ENCODE data around the gene CCDC102A.

CCDC102A gene

GRCh38 chr16:57475711-57476339, 60.5 kb downstream of the CCDC102A start (continued):
- TF ChIP-seq, protein P1, sequence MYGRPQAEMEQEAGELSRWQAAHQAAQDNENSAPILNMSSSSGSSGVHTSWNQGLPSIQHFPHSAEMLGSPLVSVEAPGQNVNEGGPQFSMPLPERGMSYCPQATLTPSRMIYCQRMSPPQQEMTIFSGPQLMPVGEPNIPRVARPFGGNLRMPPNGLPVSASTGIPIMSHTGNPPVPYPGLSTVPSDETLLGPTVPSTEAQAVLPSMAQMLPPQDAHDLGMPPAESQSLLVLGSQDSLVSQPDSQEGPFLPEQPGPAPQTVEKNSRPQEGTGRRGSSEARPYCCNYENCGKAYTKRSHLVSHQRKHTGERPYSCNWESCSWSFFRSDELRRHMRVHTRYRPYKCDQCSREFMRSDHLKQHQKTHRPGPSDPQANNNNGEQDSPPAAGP (tag by site-specific recombination; IDR thresholded peaks at IDR 0.05) = no peak
- TF ChIP-seq ZSCAN30 (tag by site-specific recombination; IDR thresholded peaks at IDR 0.05) (no peak), ZNF76 (tag by site-specific recombination; IDR thresholded peaks at IDR 0.05; ENCODE audit: borderline replicate concordance, low read depth) (no peak), ZNF548 (tag by site-specific recombination; IDR thresholded peaks at IDR 0.05) (no peak), ZNF391 (tag by site-specific recombination; IDR thresholded peaks at IDR 0.05; ENCODE audit: borderline replicate concordance, low read depth) (no peak), ZNF175 (tag by site-specific recombination; IDR thresholded peaks at IDR 0.05) (no peak), EGR2 (tag by site-specific recombination; IDR thresholded peaks at IDR 0.05; ENCODE audit: low read depth) (no peak), ZNF157 (tag by site-specific recombination; IDR thresholded peaks at IDR 0.05) (no peak), ZNF830 (tag by site-specific recombination; IDR thresholded peaks at IDR 0.05; ENCODE audit: low read depth) (no peak), ZNF335 (tag by site-specific recombination; conservative IDR thresholded peaks at IDR 0.05) (no peak), ZFP37 (tag by site-specific recombination; IDR thresholded peaks at IDR 0.05) (no peak), ZBTB6 (tag by site-specific recombination; IDR thresholded peaks at IDR 0.05) (no peak), ZFP69B (tag by site-specific recombination; IDR thresholded peaks at IDR 0.05) (no peak), ZSCAN4 (tag by site-specific recombination; IDR thresholded peaks at IDR 0.05) (no peak), ZNF132 (tag by site-specific recombination; IDR thresholded peaks at IDR 0.05; ENCODE audit: borderline replicate concordance) (no peak), ZNF184 (tag by site-specific recombination; IDR thresholded peaks at IDR 0.05) (no peak), KLF1 (tag by site-specific recombination; IDR thresholded peaks at IDR 0.05) (no peak), ZNF239 (tag by site-specific recombination; IDR thresholded peaks at IDR 0.05) (no peak), ZNF660 (tag by site-specific recombination; IDR thresholded peaks at IDR 0.05) (no peak), ZBTB20 (tag by site-specific recombination; IDR thresholded peaks at IDR 0.05) (peak; percentile 69), ZNF292 (tag by site-specific recombination; IDR thresholded peaks at IDR 0.05; ENCODE audit: borderline replicate concordance, low read depth) (no peak), ZNF768 (tag by site-specific recombination; IDR thresholded peaks at IDR 0.05) (0 out of 2 replicates have a peak, but pooled peaks have one; percentile 23), MEIS1 (CRISPR knock-in tag; IDR thresholded peaks at IDR 0.05; ENCODE audit: borderline replicate concordance) (no peak), ZNF488 (tag by site-specific recombination; IDR thresholded peaks at IDR 0.05) (no peak)
- TF ChIP-seq, protein P2, sequence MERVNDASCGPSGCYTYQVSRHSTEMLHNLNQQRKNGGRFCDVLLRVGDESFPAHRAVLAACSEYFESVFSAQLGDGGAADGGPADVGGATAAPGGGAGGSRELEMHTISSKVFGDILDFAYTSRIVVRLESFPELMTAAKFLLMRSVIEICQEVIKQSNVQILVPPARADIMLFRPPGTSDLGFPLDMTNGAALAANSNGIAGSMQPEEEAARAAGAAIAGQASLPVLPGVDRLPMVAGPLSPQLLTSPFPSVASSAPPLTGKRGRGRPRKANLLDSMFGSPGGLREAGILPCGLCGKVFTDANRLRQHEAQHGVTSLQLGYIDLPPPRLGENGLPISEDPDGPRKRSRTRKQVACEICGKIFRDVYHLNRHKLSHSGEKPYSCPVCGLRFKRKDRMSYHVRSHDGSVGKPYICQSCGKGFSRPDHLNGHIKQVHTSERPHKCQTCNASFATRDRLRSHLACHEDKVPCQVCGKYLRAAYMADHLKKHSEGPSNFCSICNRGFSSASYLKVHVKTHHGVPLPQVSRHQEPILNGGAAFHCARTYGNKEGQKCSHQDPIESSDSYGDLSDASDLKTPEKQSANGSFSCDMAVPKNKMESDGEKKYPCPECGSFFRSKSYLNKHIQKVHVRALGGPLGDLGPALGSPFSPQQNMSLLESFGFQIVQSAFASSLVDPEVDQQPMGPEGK (tag by site-specific recombination; IDR thresholded peaks at IDR 0.05) = peak; percentile 56
- TF ChIP-seq, protein P3, sequence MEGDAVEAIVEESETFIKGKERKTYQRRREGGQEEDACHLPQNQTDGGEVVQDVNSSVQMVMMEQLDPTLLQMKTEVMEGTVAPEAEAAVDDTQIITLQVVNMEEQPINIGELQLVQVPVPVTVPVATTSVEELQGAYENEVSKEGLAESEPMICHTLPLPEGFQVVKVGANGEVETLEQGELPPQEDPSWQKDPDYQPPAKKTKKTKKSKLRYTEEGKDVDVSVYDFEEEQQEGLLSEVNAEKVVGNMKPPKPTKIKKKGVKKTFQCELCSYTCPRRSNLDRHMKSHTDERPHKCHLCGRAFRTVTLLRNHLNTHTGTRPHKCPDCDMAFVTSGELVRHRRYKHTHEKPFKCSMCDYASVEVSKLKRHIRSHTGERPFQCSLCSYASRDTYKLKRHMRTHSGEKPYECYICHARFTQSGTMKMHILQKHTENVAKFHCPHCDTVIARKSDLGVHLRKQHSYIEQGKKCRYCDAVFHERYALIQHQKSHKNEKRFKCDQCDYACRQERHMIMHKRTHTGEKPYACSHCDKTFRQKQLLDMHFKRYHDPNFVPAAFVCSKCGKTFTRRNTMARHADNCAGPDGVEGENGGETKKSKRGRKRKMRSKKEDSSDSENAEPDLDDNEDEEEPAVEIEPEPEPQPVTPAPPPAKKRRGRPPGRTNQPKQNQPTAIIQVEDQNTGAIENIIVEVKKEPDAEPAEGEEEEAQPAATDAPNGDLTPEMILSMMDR (tag by site-specific recombination; IDR thresholded peaks at IDR 0.05) = peak; percentile 92
- TF ChIP-seq, protein P4, sequence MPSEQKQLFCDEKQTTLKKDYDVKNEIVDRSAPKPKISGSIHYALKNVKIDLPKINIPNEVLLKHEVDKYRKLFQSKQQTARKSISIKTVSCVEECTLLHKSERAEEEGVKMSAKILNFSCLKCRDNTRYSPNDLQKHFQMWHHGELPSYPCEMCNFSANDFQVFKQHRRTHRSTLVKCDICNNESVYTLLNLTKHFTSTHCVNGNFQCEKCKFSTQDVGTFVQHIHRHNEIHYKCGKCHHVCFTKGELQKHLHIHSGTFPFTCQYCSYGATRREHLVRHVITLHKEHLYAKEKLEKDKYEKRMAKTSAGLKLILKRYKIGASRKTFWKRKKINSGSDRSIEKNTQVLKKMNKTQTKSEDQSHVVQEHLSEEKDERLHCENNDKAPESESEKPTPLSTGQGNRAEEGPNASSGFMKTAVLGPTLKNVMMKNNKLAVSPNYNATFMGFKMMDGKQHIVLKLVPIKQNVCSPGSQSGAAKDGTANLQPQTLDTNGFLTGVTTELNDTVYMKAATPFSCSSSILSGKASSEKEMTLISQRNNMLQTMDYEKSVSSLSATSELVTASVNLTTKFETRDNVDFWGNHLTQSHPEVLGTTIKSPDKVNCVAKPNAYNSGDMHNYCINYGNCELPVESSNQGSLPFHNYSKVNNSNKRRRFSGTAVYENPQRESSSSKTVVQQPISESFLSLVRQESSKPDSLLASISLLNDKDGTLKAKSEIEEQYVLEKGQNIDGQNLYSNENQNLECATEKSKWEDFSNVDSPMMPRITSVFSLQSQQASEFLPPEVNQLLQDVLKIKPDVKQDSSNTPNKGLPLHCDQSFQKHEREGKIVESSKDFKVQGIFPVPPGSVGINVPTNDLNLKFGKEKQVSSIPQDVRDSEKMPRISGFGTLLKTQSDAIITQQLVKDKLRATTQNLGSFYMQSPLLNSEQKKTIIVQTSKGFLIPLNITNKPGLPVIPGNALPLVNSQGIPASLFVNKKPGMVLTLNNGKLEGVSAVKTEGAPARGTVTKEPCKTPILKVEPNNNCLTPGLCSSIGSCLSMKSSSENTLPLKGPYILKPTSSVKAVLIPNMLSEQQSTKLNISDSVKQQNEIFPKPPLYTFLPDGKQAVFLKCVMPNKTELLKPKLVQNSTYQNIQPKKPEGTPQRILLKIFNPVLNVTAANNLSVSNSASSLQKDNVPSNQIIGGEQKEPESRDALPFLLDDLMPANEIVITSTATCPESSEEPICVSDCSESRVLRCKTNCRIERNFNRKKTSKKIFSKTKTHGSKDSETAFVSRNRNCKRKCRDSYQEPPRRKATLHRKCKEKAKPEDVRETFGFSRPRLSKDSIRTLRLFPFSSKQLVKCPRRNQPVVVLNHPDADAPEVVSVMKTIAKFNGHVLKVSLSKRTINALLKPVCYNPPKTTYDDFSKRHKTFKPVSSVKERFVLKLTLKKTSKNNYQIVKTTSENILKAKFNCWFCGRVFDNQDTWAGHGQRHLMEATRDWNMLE (tag by site-specific recombination; conservative IDR thresholded peaks at IDR 0.05; ENCODE audit: low read depth) = no peak

Measured in HEK293 (cell line).